Measurements from ENCODE around the gene FAM229B. TPM values are rescaled to one million over a fixed set of nuclear protein-coding genes. Genes with fewer than 3 reads are reported as not detected.

Gene FAM229B
- total RNA-seq, 2 experiments from 2014 or later = 1.9 to 2.2 TPM

- no peaks in the 10 kb centered on the region for H3K36me3 Mint-ChIP-seq (ENCODE audit: low read depth)
- ATAC-seq = no peak
- no peaks in the 10 kb centered on the region for H3K9me3 Mint-ChIP-seq (ENCODE audit: insufficient read depth)
- ChIA-PET POLR2A (no interaction called here), CTCF (interaction anchor here (0.6 to 1.4 kb wide), 2 partner anchors 18 to 34 kb away, joined by 3 read pairs; no protein-coding TSS in a partner anchor)
- H3K4me1 Mint-ChIP-seq (ENCODE audit: low read depth) = no peaks in the 10 kb centered on the region
- H3K27me3 Mint-ChIP-seq (ENCODE audit: low read depth) = peaks cover 8% of the 10 kb centered on the region
- H3K4me3 Mint-ChIP-seq = no peak overlapping the region
- no peak overlapping the region for H3K27ac Mint-ChIP-seq
- DNase-seq = no peak
Measured at GRCh38 chr6:112145080-112145573, 57.7 kb downstream of the FAM229B start.

- ChIA-PET POLR2A (no interaction called here), CTCF (interaction anchor here (1.1 to 1.7 kb wide), 2 partner anchors 16 to 48 kb away, joined by 3 to 5 read pairs; no protein-coding TSS in a partner anchor)
- Mint-ChIP-seq H3K36me3 (ENCODE audit: low read depth) (no peaks in the 10 kb centered on the region), H3K9me3 (ENCODE audit: insufficient read depth) (no peaks in the 10 kb centered on the region), H3K4me3 (no peak overlapping the region), H3K27me3 (ENCODE audit: low read depth) (peaks cover 11% of the 10 kb centered on the region), H3K27ac (no peak overlapping the region), H3K4me1 (ENCODE audit: low read depth) (no peaks in the 10 kb centered on the region)
- ATAC-seq = no peak
- no peak for DNase-seq
Measured at GRCh38 chr6:112148103-112148502, 60.7 kb downstream of the FAM229B start.

GRCh38 chr6:112149236-112149635 lies 61.8 kb downstream of the FAM229B start:
- Mint-ChIP-seq H3K4me3 (no peak overlapping the region), H3K4me1 (ENCODE audit: low read depth) (peaks cover 3% of the 10 kb centered on the region), H3K9me3 (ENCODE audit: insufficient read depth) (no peaks in the 10 kb centered on the region), H3K27ac (no peak overlapping the region), H3K27me3 (ENCODE audit: low read depth) (peaks cover 17% of the 10 kb centered on the region), H3K36me3 (ENCODE audit: low read depth) (no peaks in the 10 kb centered on the region)
- DNase-seq = no peak
- CTCF ChIA-PET = interaction anchor here (1.1 kb wide), 2 partner anchors 14 to 62 kb away, joined by 3 to 5 read pairs; partner anchors contain the start of genes FAM229B and TUBE1
- ATAC-seq = no peak
- POLR2A ChIA-PET = no interaction called here

- ChIA-PET CTCF (interaction anchor here (1.1 kb wide), 2 partner anchors 13 to 63 kb away, joined by 3 to 5 read pairs; partner anchors contain the start of genes FAM229B and TUBE1), POLR2A (no interaction called here)
- no peak overlapping the region for H3K4me3 Mint-ChIP-seq
- DNase-seq (no peak), ATAC-seq (no peak)
- peaks cover 6% of the 10 kb centered on the region for H3K4me1 Mint-ChIP-seq (ENCODE audit: low read depth)
- no peaks in the 10 kb centered on the region for H3K9me3 Mint-ChIP-seq (ENCODE audit: insufficient read depth)
- H3K27ac Mint-ChIP-seq = no peak overlapping the region
- H3K36me3 Mint-ChIP-seq (ENCODE audit: low read depth) = no peaks in the 10 kb centered on the region
- peaks cover 17% of the 10 kb centered on the region for H3K27me3 Mint-ChIP-seq (ENCODE audit: low read depth)
Measured at GRCh38 chr6:112149719-112150263, 62.4 kb downstream of the FAM229B start.

- Mint-ChIP-seq H3K27ac (no peak overlapping the region), H3K27me3 (ENCODE audit: low read depth) (peaks cover 17% of the 10 kb centered on the region), H3K9me3 (ENCODE audit: insufficient read depth) (no peaks in the 10 kb centered on the region), H3K4me1 (ENCODE audit: low read depth) (peaks cover 7% of the 10 kb centered on the region), H3K4me3 (no peak overlapping the region), H3K36me3 (ENCODE audit: low read depth) (no peaks in the 10 kb centered on the region)
- DNase-seq = no peak
- POLR2A ChIA-PET = no interaction called here
- ATAC-seq = no peak
- CTCF ChIA-PET = interaction anchor here (1.0 to 1.2 kb wide), 3 partner anchors 13 to 63 kb away, joined by 3 to 5 read pairs (median 3); partner anchors contain the start of genes FAM229B and TUBE1
Measured at GRCh38 chr6:112150363-112150762, 63.0 kb downstream of the FAM229B start.

Other genes starting within 250 kb of the FAM229B start
- gene FYN, start 214.1 kb upstream of the FAM229B start, total RNA-seq = 100 to 1,000 TPM; 148 to 154 TPM
- not detected for gene CCN6, start 33.5 kb upstream of the FAM229B start, total RNA-seq
- gene TUBE1, start 109 bp upstream of the FAM229B start, total RNA-seq = 10 to 100 TPM; 16.0 to 16.5 TPM
- not detected for gene LAMA4, start 167.0 kb downstream of the FAM229B start, total RNA-seq